GM19467 (cell line): ENCODE data around the gene ANAPC5.
"Not testable (repeated sequence)": the region's sequence is repeated elsewhere in the genome, so short reads cannot be mapped to it uniquely, and the experiment has no call there.

Source experiments
- ATAC-seq: cut with Tn5 transposase; IDR thresholded peaks from one replicate; pipeline ENCODE4 v1.9.1; 2021; ENCODE audit warnings: mild to moderate bottlenecking, moderate library complexity; ENCODE audit not compliant: unreplicated experiment

Gene ANAPC5, protein sequence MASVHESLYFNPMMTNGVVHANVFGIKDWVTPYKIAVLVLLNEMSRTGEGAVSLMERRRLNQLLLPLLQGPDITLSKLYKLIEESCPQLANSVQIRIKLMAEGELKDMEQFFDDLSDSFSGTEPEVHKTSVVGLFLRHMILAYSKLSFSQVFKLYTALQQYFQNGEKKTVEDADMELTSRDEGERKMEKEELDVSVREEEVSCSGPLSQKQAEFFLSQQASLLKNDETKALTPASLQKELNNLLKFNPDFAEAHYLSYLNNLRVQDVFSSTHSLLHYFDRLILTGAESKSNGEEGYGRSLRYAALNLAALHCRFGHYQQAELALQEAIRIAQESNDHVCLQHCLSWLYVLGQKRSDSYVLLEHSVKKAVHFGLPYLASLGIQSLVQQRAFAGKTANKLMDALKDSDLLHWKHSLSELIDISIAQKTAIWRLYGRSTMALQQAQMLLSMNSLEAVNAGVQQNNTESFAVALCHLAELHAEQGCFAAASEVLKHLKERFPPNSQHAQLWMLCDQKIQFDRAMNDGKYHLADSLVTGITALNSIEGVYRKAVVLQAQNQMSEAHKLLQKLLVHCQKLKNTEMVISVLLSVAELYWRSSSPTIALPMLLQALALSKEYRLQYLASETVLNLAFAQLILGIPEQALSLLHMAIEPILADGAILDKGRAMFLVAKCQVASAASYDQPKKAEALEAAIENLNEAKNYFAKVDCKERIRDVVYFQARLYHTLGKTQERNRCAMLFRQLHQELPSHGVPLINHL

GRCh38 chr12:121351820-121352681 lies at the start of gene ANAPC5:
TSS of gene ANAPC5 (minus strand) at chr12:121352411. CDS start at chr12:121352340, 71 bp downstream.
- peak; percentile 95 for ATAC-seq

DNA sequence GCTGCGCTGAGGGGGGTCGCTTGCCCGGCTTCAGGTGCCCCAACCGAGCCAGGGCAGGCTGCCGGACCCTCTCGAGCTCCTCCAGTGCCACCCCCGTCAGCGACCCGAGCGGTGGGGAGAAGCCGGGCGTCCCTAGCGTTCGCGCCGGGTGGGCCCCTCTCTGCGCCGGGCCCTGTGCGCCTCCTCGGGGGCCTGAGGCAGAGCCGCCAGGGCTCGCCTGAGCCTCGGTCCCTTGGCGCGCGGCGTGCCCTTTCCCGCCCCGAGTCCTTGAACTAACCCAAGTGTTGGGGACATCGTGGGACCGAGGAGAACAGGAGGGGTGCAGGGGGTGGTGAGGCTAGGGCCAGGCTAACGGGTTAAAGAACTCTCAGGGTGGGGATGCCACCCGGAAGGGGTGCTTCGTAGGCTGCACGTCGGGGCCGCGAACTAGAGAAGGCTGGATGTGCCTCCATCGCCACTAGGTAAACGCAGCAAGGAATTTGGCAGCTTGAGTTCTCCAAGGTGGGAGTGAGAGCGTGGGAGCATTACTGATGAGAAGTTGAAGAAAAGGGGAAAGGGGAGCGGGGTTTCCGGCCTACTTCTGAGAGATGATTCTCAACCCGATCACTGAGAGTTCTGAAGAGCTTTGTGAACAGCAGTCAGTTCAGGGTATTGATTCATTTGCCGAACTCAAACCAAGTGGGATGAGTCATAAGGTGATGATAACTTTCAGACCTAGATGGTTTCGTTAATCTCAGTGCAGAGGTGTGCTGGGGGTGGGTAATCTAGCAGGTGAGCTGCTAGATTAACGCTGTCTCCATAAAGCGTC lies 48.3 kb upstream of the ANAPC5 start:
- peak; percentile 23 for ATAC-seq

- ATAC-seq: peak; percentile 87
These were observed 47.5 kb upstream of the ANAPC5 start, which contains the start of gene RNF34 for GRCh38 chr12:121399391-121400331. TSS of gene RNF34 (plus strand) at chr12:121400118. CDS start at chr12:121400213, 95 bp downstream.

DNA sequence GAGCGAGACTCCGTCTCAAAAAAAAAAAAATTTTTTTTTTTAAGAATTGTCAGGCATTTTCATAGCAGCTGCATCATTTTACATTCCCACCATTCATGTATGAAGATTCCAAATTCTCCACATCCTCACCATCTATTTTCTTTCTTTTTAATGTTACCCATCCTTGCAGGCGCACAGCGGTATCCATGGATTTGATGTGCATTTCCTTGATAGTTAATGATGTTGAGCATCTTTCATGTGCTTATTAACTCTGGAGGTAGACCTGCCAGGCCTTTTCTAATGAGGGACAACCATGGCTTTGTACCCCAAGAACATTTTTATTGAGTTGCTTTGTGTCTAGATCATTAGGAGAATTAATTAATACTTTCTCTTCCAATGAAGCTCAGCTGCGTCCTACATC lies 46.1 kb upstream of the ANAPC5 start:
- ATAC-seq: no peak

DNA sequence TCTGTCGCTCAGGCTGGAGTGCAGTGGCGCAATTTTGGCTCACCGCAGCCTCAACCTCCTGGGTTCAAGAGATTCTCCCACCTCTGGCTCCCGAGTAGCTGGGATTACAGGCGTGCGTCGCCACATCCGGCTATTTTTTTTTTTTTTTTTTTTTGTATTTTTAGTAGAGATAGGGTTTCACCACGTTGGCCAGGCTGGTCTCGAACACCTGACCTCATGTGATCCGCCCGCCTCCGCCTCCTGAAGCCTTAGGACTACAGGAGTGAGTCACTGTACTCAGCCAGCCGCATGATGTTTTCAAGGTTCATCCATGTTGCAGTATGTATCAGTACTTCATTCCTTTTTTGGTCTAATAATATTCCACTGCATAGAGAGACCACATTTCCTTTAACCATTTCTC lies 45.3 kb upstream of the ANAPC5 start:
- ATAC-seq: no peak

DNA sequence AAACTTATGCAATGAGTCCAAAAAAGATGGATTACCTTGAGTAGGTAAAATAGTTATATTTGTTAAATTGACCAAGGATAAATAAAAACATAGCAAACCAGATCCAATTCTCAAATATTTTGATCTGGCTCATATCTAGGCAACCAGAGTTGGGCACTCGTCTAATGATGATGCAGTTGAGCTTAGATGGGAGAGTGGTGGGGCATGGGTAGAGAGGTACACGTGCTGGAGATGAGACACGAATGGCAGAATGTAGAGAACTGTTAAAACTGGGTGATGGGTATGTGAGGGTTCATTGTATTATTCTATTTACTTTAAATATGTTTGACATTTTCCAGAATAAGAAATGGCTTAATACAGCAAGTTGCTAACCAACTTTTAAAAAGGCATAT lies 40.1 kb upstream of the ANAPC5 start:
- ATAC-seq: no peak

DNA sequence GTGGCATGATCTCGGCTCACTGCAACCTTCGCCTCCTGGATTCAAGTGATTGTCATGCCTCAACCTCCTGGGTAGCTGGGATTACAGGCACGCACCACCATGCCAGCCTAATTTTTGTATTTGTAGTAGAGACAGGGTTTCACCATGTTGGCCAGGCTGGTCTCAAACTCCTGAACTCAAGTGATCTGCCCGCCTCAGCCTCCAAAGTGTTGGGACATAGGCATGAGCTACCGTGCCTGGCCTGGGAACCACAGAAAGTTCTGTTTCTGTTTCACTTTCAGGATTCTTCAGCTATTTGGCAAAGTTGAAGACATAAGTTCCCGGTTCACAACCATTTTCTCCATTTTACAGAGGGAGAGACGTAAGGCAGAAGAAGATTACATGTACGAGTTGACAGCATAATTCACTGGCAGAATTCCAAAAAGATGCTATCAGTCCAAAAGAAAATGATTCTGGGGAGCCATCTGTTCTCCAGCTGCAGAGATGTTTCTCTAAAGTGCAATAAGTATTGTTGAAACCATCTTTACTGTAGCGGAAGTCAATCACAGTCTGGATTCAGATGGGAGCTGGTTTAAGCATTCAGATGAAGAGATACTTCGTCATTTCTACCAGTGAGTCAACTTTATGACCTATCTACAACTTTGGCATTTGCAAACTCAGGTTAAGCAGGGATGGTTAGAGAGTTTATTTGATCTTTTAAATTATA lies 39.6 kb upstream of the ANAPC5 start:
- ATAC-seq: no peak

- no peak for ATAC-seq
These were observed 38.6 kb upstream of the ANAPC5 start for GRCh38 chr12:121390856-121391255.

- no peak for ATAC-seq
These were observed 36.3 kb upstream of the ANAPC5 start for GRCh38 chr12:121388421-121388981.

DNA sequence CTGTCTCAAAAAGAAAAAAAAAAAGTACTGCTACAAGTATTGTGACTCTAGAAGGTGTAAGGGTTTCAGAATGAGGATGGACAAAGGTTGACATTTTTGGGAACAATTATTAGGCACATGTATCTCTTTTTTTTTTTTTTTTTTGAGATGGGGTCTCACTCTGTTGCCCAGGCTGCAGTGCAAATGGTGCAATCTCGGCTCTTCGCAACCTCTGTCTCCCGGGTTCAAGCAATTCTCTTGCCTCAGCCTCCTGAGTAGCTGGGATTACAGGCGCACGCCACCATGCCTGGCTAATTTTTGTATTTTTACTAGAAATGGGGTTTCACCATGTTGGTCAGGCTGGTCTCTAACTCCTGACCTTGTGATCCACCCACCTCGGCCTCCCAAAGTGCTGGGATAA lies 32.7 kb upstream of the ANAPC5 start:
- not testable (repeated sequence) for ATAC-seq

- no peak for ATAC-seq
These were observed 31.4 kb upstream of the ANAPC5 start for GRCh38 chr12:121383601-121384021.

DNA sequence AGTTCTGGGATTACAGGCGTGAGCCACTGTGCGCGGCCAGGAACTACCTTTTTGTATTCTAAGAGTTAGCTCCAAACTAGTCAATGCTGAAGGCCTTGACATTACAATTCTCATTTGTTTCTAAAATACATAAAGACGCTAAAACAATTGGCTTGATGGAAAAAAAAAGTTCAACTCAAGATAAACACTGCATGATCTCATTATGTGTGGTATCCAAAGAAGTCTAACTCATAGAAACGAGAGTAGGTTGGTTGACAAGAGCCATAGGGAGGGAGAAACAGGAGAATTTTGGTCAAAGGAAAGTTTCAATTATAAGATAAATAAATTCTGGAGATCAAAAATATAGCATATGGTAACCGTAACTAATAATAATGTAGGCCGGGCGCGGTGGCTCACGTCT lies 27.7 kb upstream of the ANAPC5 start:
- ATAC-seq: no peak

GRCh38 chr12:121378736-121379135 lies 26.5 kb upstream of the ANAPC5 start:
- no peak for ATAC-seq

DNA sequence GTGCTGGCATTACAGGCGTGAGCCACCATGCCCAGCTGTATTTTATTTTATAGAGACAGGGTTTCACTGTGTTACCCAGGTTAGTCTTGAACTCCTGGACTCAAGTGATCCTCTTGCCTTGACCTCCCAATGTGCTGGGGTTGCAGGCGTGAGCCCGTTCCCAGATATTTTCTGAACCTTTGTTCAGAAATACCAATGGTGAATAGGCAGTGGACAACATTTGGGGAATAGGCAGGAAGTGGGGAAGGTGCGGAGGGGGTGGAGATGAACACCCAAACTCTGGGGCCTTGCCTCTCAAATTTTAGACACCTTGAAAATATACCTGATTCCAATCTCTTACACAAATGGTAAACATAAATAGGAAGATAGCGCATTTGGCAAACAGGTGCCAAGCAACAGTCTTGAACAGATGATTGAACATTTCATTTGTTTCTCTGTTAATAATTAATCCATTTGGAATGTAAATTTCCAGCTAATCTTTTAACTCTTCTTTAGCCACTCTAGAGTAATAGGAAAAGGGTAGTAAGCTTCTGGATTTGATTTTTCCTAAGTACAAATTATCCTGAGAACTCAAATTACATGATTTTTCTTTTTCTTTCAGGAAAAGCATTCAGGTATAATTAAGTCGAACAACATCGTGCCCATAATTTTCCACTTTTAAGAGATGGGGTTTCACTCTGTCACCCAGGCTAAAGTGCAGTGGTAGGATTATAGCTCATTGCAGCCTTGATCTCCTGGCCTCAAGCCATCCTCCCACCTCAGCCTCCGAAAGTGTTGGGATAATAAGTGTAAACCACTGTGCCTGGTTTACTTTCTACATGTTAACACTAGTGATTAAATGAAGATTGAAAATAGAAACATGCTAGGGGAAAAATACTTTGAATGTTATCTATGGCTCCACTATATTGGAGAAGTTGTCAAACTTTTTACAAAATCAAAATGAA lies 24.8 kb upstream of the ANAPC5 start:
- ATAC-seq: no peak

DNA sequence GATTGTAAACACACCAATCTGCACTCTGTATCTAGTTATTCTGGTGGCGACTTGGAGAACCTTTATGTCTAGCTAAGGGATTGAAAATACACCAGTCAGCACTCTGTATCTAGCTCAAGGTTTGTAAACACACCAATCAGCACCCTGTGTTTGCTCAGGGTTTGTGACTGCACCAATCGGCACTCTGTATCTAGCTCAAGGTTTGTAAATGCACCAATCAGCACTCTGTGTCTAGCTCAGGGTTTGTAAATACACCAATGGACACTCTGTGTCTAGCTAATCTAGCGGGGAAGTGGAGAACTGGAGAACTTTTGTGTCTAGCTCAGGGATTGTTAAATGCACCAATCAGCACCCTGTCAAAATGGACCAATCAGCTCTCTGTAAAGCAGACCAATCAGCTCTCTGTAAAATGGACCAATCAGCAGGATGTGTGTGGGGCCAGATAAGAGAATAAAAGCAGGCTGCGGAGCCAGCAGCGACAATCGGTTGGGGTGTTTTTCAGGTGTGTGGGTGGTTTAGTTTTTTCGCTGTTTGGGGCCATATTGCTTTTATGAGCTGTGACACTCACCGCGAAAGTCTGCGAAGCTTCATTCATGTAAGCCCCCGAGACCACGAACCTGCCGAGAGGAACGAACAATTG lies 22.9 kb upstream of the ANAPC5 start:
- not testable (repeated sequence) for ATAC-seq

- ATAC-seq: not testable (repeated sequence)
These were observed 22.1 kb upstream of the ANAPC5 start for GRCh38 chr12:121374336-121374735.

DNA sequence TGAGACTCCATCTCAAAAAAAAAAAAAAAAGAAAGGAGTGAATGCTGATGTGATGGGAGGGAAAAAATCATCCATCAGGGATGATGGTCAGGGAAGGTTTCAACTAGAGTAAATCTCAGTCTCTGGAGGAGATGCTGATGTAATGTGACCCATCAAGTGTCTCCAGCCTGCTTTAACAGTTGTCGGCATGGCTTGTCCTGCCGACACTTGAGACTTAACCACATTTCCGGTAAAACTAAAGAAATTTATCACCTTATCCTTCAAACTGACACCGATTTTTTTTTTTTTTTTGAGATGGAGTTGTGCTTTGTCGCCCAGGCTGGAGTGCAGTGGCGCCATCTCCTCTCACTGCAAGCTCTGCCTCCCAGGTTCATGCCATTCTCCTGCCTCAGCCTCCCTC lies 21.5 kb upstream of the ANAPC5 start:
- ATAC-seq: no peak
